Large intestine (tissue), 3 donors: ENCODE data around the gene LRGUK. TPM values are rescaled to one million over a fixed set of nuclear protein-coding genes. Genes with fewer than 3 reads are reported as not detected.
"Not testable (repeated sequence)": the region's sequence is repeated elsewhere in the genome, so short reads cannot be mapped to it uniquely, and the experiment has no call there.

Experiments
- DNase-seq, 2 donors: peaks; one replicate each; pipeline versions ENCODE4 v3.0.0 to v3.0.0-alpha.2; 2013
- H3K27ac ChIP-seq: one replicate; pipeline ENCODE4 v1.5.1; 2013; ENCODE audit warnings: low read length
- H3K27me3 ChIP-seq: 2 replicates; pipeline ENCODE4 v1.6.1; 2013; ENCODE audit warnings: low read length; ENCODE audit not compliant: control insufficient read depth, insufficient read depth
- H3K36me3 ChIP-seq: 2 replicates; pipeline ENCODE4 v1.6.1; 2013; ENCODE audit warnings: low read length; ENCODE audit not compliant: control insufficient read depth, insufficient read depth
- H3K4me1 ChIP-seq: one replicate; pipeline ENCODE4 v1.6.1; 2013; ENCODE audit warnings: low read length; ENCODE audit not compliant: control insufficient read depth, insufficient read depth
- H3K4me3 ChIP-seq: one replicate; pipeline ENCODE4 v1.5.1; 2013; ENCODE audit warnings: low read length
- H3K9me3 ChIP-seq: one replicate; pipeline ENCODE4 v1.6.1; 2013; ENCODE audit warnings: mild to moderate bottlenecking, low read depth, low read length, moderate library complexity; ENCODE audit not compliant: control insufficient read depth
- WGBS: methylation state at CpG from one replicate; pipeline ENCODE4 v1.1.5; 2013; ENCODE audit warnings: low lambda C conversion rate; ENCODE audit not compliant: insufficient coverage; 5-methylcytosine and 5-hydroxymethylcytosine counted together
- polyA plus RNA-seq: library from polyadenylated mRNA; unstranded; fragments of 120-200 nt; gene quantifications from one replicate; pipeline ENCODE4 v1.2.1, GENCODE V29; 2013

Gene LRGUK
- polyA plus RNA-seq, 1 donor, result 0.30 TPM

DNA sequence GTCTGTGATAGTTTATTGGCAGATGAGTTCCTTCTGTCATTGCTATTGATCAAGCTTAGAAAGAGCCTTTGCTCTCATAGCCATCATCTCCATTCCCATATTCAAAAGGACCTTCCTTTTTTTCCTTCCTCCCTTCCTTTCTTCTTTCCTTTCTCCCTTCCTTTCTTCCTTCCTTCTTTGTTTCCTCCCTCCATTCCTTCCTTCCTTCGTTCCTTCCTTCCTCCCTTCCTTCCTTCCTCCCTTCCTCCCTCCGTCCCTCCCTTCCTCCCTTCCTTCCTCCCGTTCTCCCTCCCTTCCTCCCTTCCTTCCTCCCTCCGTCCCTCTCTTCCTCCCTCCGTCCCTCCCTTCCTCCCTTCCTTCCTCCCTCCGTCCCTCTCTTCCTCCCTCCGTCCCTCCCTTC lies 104.2 kb downstream of the LRGUK start:
- not testable (repeated sequence) for DNase-seq, H3K4me1 ChIP-seq, H3K27me3 ChIP-seq, H3K27ac ChIP-seq, H3K4me3 ChIP-seq, H3K9me3 ChIP-seq, H3K36me3 ChIP-seq
- WGBS, result 89% methylated on average over 7 of the region's 7 CpGs

DNA sequence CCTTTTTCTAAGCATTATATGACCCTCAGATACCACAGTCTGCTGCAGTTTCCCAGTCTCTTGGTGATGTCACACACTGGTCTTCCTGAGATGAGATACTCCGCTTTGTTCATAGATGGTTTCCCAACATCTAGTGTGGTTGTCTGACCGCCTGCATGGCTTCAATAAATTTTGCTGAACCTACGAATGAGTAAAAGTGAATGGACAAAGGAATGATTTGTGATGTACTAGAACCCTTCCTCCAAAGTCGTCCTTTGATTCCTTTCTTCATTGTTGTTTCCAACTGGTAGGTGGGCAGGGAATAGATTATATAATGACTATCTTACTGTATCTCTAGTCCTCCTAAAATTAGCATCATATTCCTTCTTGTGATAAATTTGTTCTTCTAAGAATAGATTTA lies 107.1 kb downstream of the LRGUK start:
- Histone ChIP-seq H3K27ac (no peak overlapping the region), H3K4me3 (no peak overlapping the region), H3K4me1 (no peaks in the 10 kb centered on the region), H3K9me3 (peaks cover 3% of the 10 kb centered on the region), H3K27me3 (peaks cover 2% of the 10 kb centered on the region), H3K36me3 (no peaks in the 10 kb centered on the region)
- no peak for DNase-seq
- 90% methylated on average over 2 of the region's 4 CpGs for WGBS

- H3K36me3 ChIP-seq, result no peaks in the 10 kb centered on the region
- H3K27me3 ChIP-seq, result no peaks in the 10 kb centered on the region
- no peak overlapping the region for H3K27ac ChIP-seq
- 100% methylated on average over 1 of the region's 2 CpGs for WGBS
- H3K4me1 ChIP-seq, result no peaks in the 10 kb centered on the region
- DNase-seq, result no peak
- no peaks in the 10 kb centered on the region for H3K9me3 ChIP-seq
- no peak overlapping the region for H3K4me3 ChIP-seq
These were observed 118.1 kb downstream of the LRGUK start for GRCh38 chr7:134245253-134245652.

DNA sequence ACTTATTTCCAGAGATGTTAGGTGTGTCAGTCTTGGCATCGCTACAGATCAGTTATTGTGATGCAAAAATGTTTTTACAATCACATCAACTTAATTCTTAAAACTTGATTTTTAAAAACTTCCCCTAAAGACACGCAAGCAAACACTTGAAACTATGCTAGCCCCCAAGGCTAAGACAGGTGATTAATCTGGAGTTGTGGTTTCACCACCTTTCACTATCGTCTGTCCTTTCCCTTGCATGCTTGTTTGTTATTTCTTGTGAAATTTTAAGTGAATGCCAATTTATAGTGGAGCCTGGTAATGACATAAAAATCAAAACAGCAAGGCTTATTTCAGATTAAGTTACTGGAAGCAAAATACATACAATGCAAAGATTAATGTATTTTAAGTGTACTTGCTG lies 119.2 kb downstream of the LRGUK start:
- 100% methylated on average over 2 of the region's 3 CpGs for WGBS

GRCh38 chr7:134246761-134247160 lies 119.6 kb downstream of the LRGUK start:
- DNase-seq, result no peak
- Histone ChIP-seq H3K27me3 (no peaks in the 10 kb centered on the region), H3K4me3 (no peak overlapping the region), H3K4me1 (no peaks in the 10 kb centered on the region), H3K27ac (no peak overlapping the region), H3K9me3 (no peaks in the 10 kb centered on the region), H3K36me3 (no peaks in the 10 kb centered on the region)
- WGBS, result 87% methylated on average over 2 of the region's 2 CpGs

More for the DNA sequence above, 119.2 kb downstream of the LRGUK start:
- Histone ChIP-seq H3K36me3 (no peaks in the 10 kb centered on the region), H3K27me3 (no peaks in the 10 kb centered on the region), H3K4me3 (no peak overlapping the region), H3K4me1 (no peaks in the 10 kb centered on the region), H3K27ac (no peak overlapping the region), H3K9me3 (no peaks in the 10 kb centered on the region)
- DNase-seq, result no peak

DNA sequence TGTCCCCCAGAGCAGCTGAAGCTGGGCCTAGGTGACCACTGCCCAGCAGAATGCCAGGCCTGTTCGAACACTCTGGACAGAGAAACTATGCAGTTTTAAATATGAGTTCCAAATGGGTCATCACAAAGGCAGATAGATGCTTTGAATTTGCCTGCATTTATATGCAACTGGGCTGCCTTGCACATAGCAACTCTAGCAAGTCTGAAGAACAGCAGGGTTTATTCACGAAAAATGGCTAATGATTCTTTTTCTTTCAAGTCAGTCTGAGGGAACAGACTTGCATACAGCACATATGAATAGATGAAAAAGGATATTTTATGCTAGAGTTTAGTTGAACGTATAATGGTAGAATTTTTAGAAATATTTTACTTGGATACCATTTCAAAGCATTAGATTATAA lies 121.1 kb downstream of the LRGUK start:
- WGBS, result 89% methylated on average over 1 of the region's 3 CpGs
- H3K4me3 ChIP-seq, result no peak overlapping the region
- DNase-seq, result no peak

DNA sequence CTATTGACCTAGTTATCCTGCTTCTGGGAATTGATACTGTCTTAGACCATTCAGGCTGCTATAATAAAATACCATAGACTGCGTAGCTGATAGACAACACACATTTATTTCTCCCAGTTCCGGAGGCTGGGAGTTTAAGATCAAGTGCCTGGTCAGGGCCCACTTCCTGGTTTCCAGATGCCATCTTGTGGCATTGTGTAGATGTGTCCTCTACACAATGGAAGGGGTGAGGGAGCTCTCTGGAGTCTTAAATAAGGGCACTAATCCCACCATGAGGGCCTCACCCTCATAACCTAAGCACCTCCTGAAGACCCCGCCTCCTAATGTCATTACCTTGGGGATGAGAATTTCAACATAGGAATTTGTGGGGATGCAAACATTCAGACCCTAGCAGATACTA lies 127.2 kb downstream of the LRGUK start:
- DNase-seq, result no peak

More for the DNA sequence above, 121.1 kb downstream of the LRGUK start:
- no peaks in the 10 kb centered on the region for H3K27me3 ChIP-seq
- H3K9me3 ChIP-seq, result no peaks in the 10 kb centered on the region
- H3K27ac ChIP-seq, result no peak overlapping the region
- H3K4me1 ChIP-seq, result no peaks in the 10 kb centered on the region
- H3K36me3 ChIP-seq, result no peaks in the 10 kb centered on the region

DNA sequence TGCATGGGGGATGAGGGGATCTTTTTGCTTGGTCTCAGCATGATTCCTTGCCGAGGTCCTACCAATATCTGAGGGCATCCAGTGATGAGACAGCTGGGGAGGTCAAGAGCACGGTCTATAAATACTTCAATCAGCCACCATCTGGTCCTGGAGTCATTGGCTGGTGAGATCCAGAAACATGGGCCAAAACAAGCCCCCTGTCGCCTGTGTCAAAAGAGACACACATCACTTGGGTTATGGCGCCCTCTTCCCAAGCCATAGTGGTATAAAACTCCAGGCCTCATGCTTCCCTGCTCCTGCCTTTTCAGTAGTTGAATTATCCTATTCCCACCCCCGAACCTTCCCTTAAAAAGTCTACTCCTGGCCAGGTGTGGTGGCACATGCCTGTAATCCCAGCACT lies 128.7 kb downstream of the LRGUK start:
- DNase-seq, result no peak
- H3K9me3 ChIP-seq, result no peaks in the 10 kb centered on the region

More for the DNA sequence above, 127.2 kb downstream of the LRGUK start:
- Histone ChIP-seq H3K27me3 (no peaks in the 10 kb centered on the region), H3K36me3 (no peaks in the 10 kb centered on the region), H3K27ac (no peak overlapping the region), H3K9me3 (no peaks in the 10 kb centered on the region), H3K4me1 (no peaks in the 10 kb centered on the region), H3K4me3 (no peak overlapping the region)
- no CpG with 5 or more reads among the region's 3 CpGs for WGBS

DNA sequence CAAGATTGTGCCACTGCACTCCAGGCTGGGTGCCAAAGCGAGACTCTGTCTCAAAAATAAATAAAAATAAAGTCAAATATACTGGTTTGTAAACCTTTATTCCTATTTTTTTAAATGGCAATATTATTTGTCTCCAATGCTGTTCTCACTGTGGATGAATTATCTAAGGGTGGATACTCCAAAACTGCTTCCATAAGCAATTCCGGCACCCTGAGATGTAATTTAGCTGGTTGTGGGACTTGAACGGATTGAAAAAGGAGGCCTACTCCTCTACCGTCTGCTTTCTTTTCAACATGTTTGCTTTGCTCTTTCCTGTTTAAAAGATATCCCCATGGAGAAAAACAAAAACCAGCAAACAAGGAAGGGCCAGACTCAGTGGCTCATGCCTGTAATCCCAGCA lies 135.2 kb downstream of the LRGUK start:
- Histone ChIP-seq H3K4me1 (no peaks in the 10 kb centered on the region), H3K4me3 (no peak overlapping the region), H3K9me3 (no peaks in the 10 kb centered on the region), H3K27me3 (no peaks in the 10 kb centered on the region), H3K27ac (no peak overlapping the region), H3K36me3 (no peaks in the 10 kb centered on the region)
- WGBS, result 92% methylated on average over 3 of the region's 4 CpGs
- DNase-seq, result no peak

More for the DNA sequence above, 128.7 kb downstream of the LRGUK start:
- H3K27me3 ChIP-seq, result no peaks in the 10 kb centered on the region
- no CpG with 5 or more reads among the region's 5 CpGs for WGBS
- H3K36me3 ChIP-seq, result no peaks in the 10 kb centered on the region
- no peaks in the 10 kb centered on the region for H3K4me1 ChIP-seq
- H3K27ac ChIP-seq, result no peak overlapping the region
- no peak overlapping the region for H3K4me3 ChIP-seq

GRCh38 chr7:134276951-134277350 lies 149.8 kb downstream of the LRGUK start:
- Histone ChIP-seq H3K4me1 (no peaks in the 10 kb centered on the region), H3K27me3 (no peaks in the 10 kb centered on the region), H3K27ac (no peak overlapping the region), H3K4me3 (no peak overlapping the region), H3K36me3 (no peaks in the 10 kb centered on the region), H3K9me3 (no peaks in the 10 kb centered on the region)
- no CpG with 5 or more reads among the region's 5 CpGs for WGBS
- DNase-seq, result no peak

GRCh38 chr7:134278502-134279153 lies 151.5 kb downstream of the LRGUK start:
- H3K36me3 ChIP-seq, result no peaks in the 10 kb centered on the region
- WGBS, result 67% methylated on average over 5 of the region's 7 CpGs
- H3K9me3 ChIP-seq, result no peaks in the 10 kb centered on the region
- H3K27ac ChIP-seq, result no peak overlapping the region
- H3K4me1 ChIP-seq, result no peaks in the 10 kb centered on the region
- H3K27me3 ChIP-seq, result no peaks in the 10 kb centered on the region
- H3K4me3 ChIP-seq, result no peak overlapping the region
- no peak for DNase-seq
